Mesendoderm (in vitro differentiated cells): Measurements from ENCODE around the gene MAPK12.
A peak's percentile ranks its signal among the peaks of the same experiment; 100 is the strongest.

Experiments
- DNase-seq: peaks from one replicate; pipeline ENCODE4 v3.0.0; 2013
- H2AK5ac ChIP-seq: 2 replicates; pipeline ENCODE4 v1.6.1; 2013; ENCODE audit warnings: low read length, inconsistent platforms
- H2BK120ac ChIP-seq: 2 replicates; pipeline ENCODE4 v1.6.1; 2013; ENCODE audit warnings: low read depth, mild to moderate bottlenecking, low read length, moderate library complexity, mixed read lengths
- H2BK15ac ChIP-seq: replicated peaks from 2 replicates; pipeline ENCODE4 v1.6.1; 2013; ENCODE audit warnings: low read depth, mild to moderate bottlenecking, moderate library complexity
- H2BK5ac ChIP-seq: 2 replicates; pipeline ENCODE4 v1.6.1; 2013; ENCODE audit warnings: low read length, inconsistent platforms
- H3K18ac ChIP-seq: 2 replicates; pipeline ENCODE4 v1.6.1; 2013; ENCODE audit warnings: mild to moderate bottlenecking, low read length, mixed read lengths
- H3K23ac ChIP-seq: one replicate; pipeline ENCODE4 v1.6.1; 2013; ENCODE audit warnings: low read length
- H3K27ac ChIP-seq: 2 replicates; pipeline ENCODE4 v1.5.1; 2013; ENCODE audit warnings: low read depth, mild to moderate bottlenecking, inconsistent platforms, low read length, moderate library complexity
- H3K27me3 ChIP-seq: 2 replicates; pipeline ENCODE4 v1.6.1; 2013; ENCODE audit warnings: low read length, control low read depth, mild to moderate bottlenecking, inconsistent platforms; ENCODE audit not compliant: insufficient read depth, poor library complexity
- H3K36me3 ChIP-seq: 2 replicates; pipeline ENCODE4 v1.6.1; 2013; ENCODE audit warnings: low read length, inconsistent platforms; ENCODE audit not compliant: control insufficient read depth, insufficient read depth
- H3K4ac ChIP-seq: one replicate; pipeline ENCODE4 v1.6.1; 2013; ENCODE audit warnings: low read depth, mild to moderate bottlenecking, low read length, moderate library complexity
- H3K4me1 ChIP-seq: 2 replicates; pipeline ENCODE4 v1.6.1; 2013; ENCODE audit warnings: low read depth, low read length, inconsistent platforms; ENCODE audit not compliant: control insufficient read depth
- H3K4me2 ChIP-seq: 2 replicates; pipeline ENCODE4 v1.6.1; 2013; ENCODE audit warnings: low read length
- H3K4me3 ChIP-seq: 2 replicates; pipeline ENCODE4 v1.5.1; 2013; ENCODE audit warnings: mild to moderate bottlenecking, low read length
- H3K56ac ChIP-seq: one replicate; pipeline ENCODE4 v1.6.1; 2013; ENCODE audit warnings: low read length
- H3K79me1 ChIP-seq: 2 replicates; pipeline ENCODE4 v1.6.1; 2013; ENCODE audit warnings: low read length, inconsistent platforms
- H3K79me2 ChIP-seq: 2 replicates; pipeline ENCODE4 v1.6.1; 2013; ENCODE audit warnings: mild to moderate bottlenecking, low read length; ENCODE audit not compliant: control insufficient read depth, insufficient read depth
- H3K9ac ChIP-seq: 2 replicates; pipeline ENCODE4 v1.6.1; 2013; ENCODE audit warnings: low read length, inconsistent platforms
- H4K5ac ChIP-seq: one replicate; pipeline ENCODE4 v1.6.1; 2013; ENCODE audit warnings: low read length
- H4K8ac ChIP-seq: one replicate; pipeline ENCODE4 v1.6.1; 2013; ENCODE audit warnings: low read depth, mild to moderate bottlenecking, control low read depth, low read length, moderate library complexity
- WGBS: extraction: QIAGEN DNeasy Blood & Tissue Kit; methylation state at CpG from one replicate; pipeline ENCODE4 v1.1.7; 2013; ENCODE audit warnings: low lambda C conversion rate, missing lambda C conversion rate; ENCODE audit not compliant: insufficient coverage; ENCODE audit errors: extremely low coverage; 5-methylcytosine and 5-hydroxymethylcytosine counted together

Gene MAPK12

GRCh38 chr22:50301581-50301991 is 40.1 kb upstream of the MAPK12 start:
- no peak overlapping the region for H2BK15ac ChIP-seq
- no peak overlapping the region for H3K27ac ChIP-seq
- no peak for DNase-seq

GRCh38 chr22:50300620-50301257 is 39.3 kb upstream of the MAPK12 start:
- Histone ChIP-seq H3K4me3 (no peak overlapping the region), H2BK5ac (no peak overlapping the region), H3K4ac (no peak overlapping the region), H3K23ac (no peak overlapping the region), H3K4me1 (no peaks in the 10 kb centered on the region), H3K56ac (peak overlapping the region; percentile 5), H3K27me3 (no peaks in the 10 kb centered on the region), H3K18ac (no peak overlapping the region), H2AK5ac (no peak overlapping the region), H4K5ac (no peak overlapping the region), H3K79me1 (peaks cover 9% of the 10 kb centered on the region), H2BK120ac (no peak overlapping the region), H2BK15ac (no peak overlapping the region), H3K4me2 (no peak overlapping the region), H3K9ac (no peak overlapping the region), H3K27ac (no peak overlapping the region), H4K8ac (no peak overlapping the region), H3K36me3 (no peaks in the 10 kb centered on the region), H3K79me2 (peaks cover 15% of the 10 kb centered on the region)
- DNase-seq: no peak
- no CpG with 5 or more reads among the region's 14 CpGs for WGBS

More at GRCh38 chr22:50301581-50301991, 40.1 kb upstream of the MAPK12 start:
- WGBS: no CpG with 5 or more reads among the region's 17 CpGs
- Histone ChIP-seq H2BK5ac (no peak overlapping the region), H3K79me1 (peaks cover 9% of the 10 kb centered on the region), H3K23ac (no peak overlapping the region), H2BK120ac (no peak overlapping the region), H3K4me2 (no peak overlapping the region), H3K27me3 (no peaks in the 10 kb centered on the region), H3K18ac (no peak overlapping the region), H4K8ac (no peak overlapping the region), H3K36me3 (no peaks in the 10 kb centered on the region), H3K4ac (no peak overlapping the region), H3K79me2 (peaks cover 12% of the 10 kb centered on the region), H3K4me1 (no peaks in the 10 kb centered on the region), H3K9ac (no peak overlapping the region), H4K5ac (no peak overlapping the region), H2AK5ac (no peak overlapping the region), H3K56ac (no peak overlapping the region), H3K4me3 (no peak overlapping the region)

- Histone ChIP-seq H3K23ac (no peak overlapping the region), H3K27ac (no peak overlapping the region), H3K4me3 (peak overlapping the region; percentile 30), H2BK120ac (no peak overlapping the region), H3K79me2 (peaks cover 17% of the 10 kb centered on the region), H2BK5ac (no peak overlapping the region), H3K4me2 (peak overlapping the region; percentile 48), H3K4ac (no peak overlapping the region), H4K8ac (no peak overlapping the region), H3K56ac (peak overlapping the region; percentile 80), H2AK5ac (no peak overlapping the region), H4K5ac (no peak overlapping the region), H3K27me3 (no peaks in the 10 kb centered on the region), H2BK15ac (no peak overlapping the region), H3K4me1 (no peaks in the 10 kb centered on the region), H3K36me3 (no peaks in the 10 kb centered on the region), H3K18ac (peak overlapping the region; percentile 45), H3K79me1 (peaks cover 9% of the 10 kb centered on the region), H3K9ac (peak overlapping the region; percentile 65)
- peak; percentile 91 for DNase-seq
- WGBS: no CpG with 5 or more reads among the region's 93 CpGs
These were observed 38.5 kb upstream of the MAPK12 start for GRCh38 chr22:50299785-50300619.

DNA sequence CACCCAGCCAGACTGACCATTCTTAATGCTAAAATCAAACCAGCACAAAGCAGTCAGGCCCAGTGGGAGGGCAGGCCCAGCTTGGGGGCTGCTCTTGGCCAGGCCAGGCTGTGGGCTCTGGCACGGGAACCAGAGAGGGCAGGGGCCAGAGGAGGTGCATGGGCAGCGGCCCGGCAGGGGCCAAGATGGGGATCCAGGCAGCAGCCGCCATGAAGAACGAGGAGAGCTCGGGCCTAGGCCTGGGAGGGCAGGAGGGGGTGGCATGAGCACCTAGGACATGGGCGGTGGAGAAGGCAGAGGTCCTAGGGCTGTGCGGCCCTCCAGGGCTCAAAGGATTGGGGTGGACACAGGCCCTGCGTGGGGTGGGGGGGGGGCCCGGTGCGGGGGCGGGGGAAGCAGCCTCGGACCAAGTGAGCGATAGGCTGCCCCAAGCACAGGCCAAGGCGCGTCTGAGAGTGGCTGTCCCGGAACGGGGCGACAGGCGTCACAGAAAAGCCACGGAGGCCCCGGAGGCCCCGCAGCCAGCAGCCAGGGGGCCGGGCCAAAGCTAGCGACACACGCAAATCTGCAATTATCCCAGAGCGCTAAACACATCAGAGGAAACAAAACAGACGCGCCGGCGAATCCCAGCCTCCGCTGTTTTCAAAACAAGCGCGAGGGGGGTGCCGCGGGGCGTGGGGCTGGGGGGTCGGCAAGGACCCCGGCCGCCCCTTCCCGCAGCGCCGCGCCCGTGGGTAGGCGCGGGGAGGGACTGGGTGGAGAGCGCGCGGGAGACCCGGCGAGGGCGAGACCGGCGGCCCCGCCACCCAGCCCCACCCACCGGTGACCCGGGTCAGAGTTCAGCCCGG is 37.7 kb upstream of the MAPK12 start:
- peaks cover 12% of the 10 kb centered on the region for H3K79me1 ChIP-seq
- H3K18ac ChIP-seq: peak overlapping the region; percentile 45
- H3K4me1 ChIP-seq: no peaks in the 10 kb centered on the region
- H3K56ac ChIP-seq: peak overlapping the region; percentile 80
- no peak overlapping the region for H3K4me3 ChIP-seq
- no peak overlapping the region for H3K27ac ChIP-seq
- no peak overlapping the region for H2BK15ac ChIP-seq
- no peaks in the 10 kb centered on the region for H3K36me3 ChIP-seq
- no peak overlapping the region for H2BK120ac ChIP-seq
- no peak overlapping the region for H2BK5ac ChIP-seq
- no peaks in the 10 kb centered on the region for H3K27me3 ChIP-seq
- DNase-seq: no peak
- no peak overlapping the region for H3K23ac ChIP-seq
- H3K4me2 ChIP-seq: peak overlapping the region; percentile 48
- H3K9ac ChIP-seq: peak overlapping the region; percentile 65
- H3K4ac ChIP-seq: no peak overlapping the region
- no peak overlapping the region for H2AK5ac ChIP-seq
- WGBS: no CpG with 5 or more reads among the region's 59 CpGs
- no peak overlapping the region for H4K5ac ChIP-seq
- H3K79me2 ChIP-seq: peaks cover 17% of the 10 kb centered on the region
- H4K8ac ChIP-seq: no peak overlapping the region

DNA sequence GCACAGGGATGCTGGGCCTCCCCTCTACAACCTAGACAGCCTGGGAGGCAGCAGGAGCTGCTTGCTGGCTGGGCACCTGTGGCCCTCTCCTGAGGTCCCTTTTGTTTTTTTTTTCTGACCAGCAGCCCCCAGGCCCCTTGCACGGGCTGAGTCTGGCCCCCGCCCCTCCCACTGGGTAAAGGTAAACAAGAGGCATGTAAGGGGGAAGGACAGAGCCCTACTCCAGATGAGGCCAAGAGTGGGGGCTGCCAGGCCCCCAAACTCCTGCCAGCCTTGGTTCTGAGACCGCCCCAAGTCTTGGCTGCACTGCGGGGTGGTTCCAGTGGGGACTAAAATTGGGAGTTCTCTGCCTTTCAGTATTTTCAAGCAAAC is 36.8 kb upstream of the MAPK12 start:
- WGBS: no CpG with 5 or more reads among the region's 4 CpGs
- Histone ChIP-seq H3K9ac (no peak overlapping the region), H3K4me1 (peaks cover 3% of the 10 kb centered on the region)

More for the DNA sequence above, 36.8 kb upstream of the MAPK12 start:
- H3K4ac ChIP-seq: no peak overlapping the region
- H3K79me1 ChIP-seq: peaks cover 12% of the 10 kb centered on the region
- H3K27ac ChIP-seq: no peak overlapping the region
- H3K79me2 ChIP-seq: peaks cover 17% of the 10 kb centered on the region
- no peak overlapping the region for H3K23ac ChIP-seq
- no peak overlapping the region for H2BK15ac ChIP-seq
- H2AK5ac ChIP-seq: no peak overlapping the region
- no peak overlapping the region for H3K4me3 ChIP-seq
- H3K36me3 ChIP-seq: no peaks in the 10 kb centered on the region
- no peak overlapping the region for H4K5ac ChIP-seq
- H2BK5ac ChIP-seq: no peak overlapping the region
- no peak overlapping the region for H3K4me2 ChIP-seq
- no peak overlapping the region for H2BK120ac ChIP-seq
- H4K8ac ChIP-seq: no peak overlapping the region
- no peaks in the 10 kb centered on the region for H3K27me3 ChIP-seq
- DNase-seq: no peak
- no peak overlapping the region for H3K56ac ChIP-seq
- no peak overlapping the region for H3K18ac ChIP-seq
